HG03045 (cell line): ENCODE data around the gene GLCE.
"Not testable (repeated sequence)": the region's sequence is repeated elsewhere in the genome, so short reads cannot be mapped to it uniquely, and the experiment has no call there.

Experiments
- ATAC-seq: cut with Tn5 transposase; IDR thresholded peaks from one replicate; pipeline ENCODE4 v1.9.1; 2021; ENCODE audit warnings: mild to moderate bottlenecking, moderate library complexity; ENCODE audit not compliant: unreplicated experiment

The GLCE gene

GRCh38 chr15:69293741-69294615 is 133.5 kb downstream of the GLCE start:
- ATAC-seq: no peak

GRCh38 chr15:69296606-69297005 is 136.2 kb downstream of the GLCE start:
- no peak for ATAC-seq

GRCh38 chr15:69297642-69298353 is 137.4 kb downstream of the GLCE start:
- no peak for ATAC-seq

GRCh38 chr15:69298354-69298696 is 137.9 kb downstream of the GLCE start:
- no peak for ATAC-seq

- ATAC-seq: no peak
These were observed 138.4 kb downstream of the GLCE start, which contains the start of gene PAQR5 for GRCh38 chr15:69298697-69299441. Gene PAQR5 (plus strand): TSS chr15:69298912. CDS start chr15:69360081, 61,169 bp downstream.

GRCh38 chr15:69299451-69299886 is 139.0 kb downstream of the GLCE start:
- no peak for ATAC-seq

GRCh38 chr15:69299943-69300588 is 139.6 kb downstream of the GLCE start:
- no peak for ATAC-seq

GRCh38 chr15:69301101-69301500 is 140.7 kb downstream of the GLCE start:
- not testable (repeated sequence) for ATAC-seq

- not testable (repeated sequence) for ATAC-seq
These were observed 141.7 kb downstream of the GLCE start for GRCh38 chr15:69302087-69302486.

- ATAC-seq: no peak
These were observed 142.5 kb downstream of the GLCE start for GRCh38 chr15:69302929-69303328.

- no peak for ATAC-seq
These were observed 143.1 kb downstream of the GLCE start for GRCh38 chr15:69303337-69304181.

- no peak for ATAC-seq
These were observed 143.7 kb downstream of the GLCE start for GRCh38 chr15:69304182-69304545.

- ATAC-seq: no peak
These were observed 144.9 kb downstream of the GLCE start for GRCh38 chr15:69305204-69305931.

GRCh38 chr15:69305933-69306568 is 145.6 kb downstream of the GLCE start:
- no peak for ATAC-seq

GRCh38 chr15:69307939-69308338 is 147.5 kb downstream of the GLCE start:
- ATAC-seq: no peak

- ATAC-seq: no peak
These were observed 148.5 kb downstream of the GLCE start for GRCh38 chr15:69308949-69309348.

GRCh38 chr15:69311319-69311721 is 150.9 kb downstream of the GLCE start:
- ATAC-seq: no peak

- no peak for ATAC-seq
These were observed 153.1 kb downstream of the GLCE start for GRCh38 chr15:69313432-69314000.
